ENCODE measurements around the gene CYB561D1. TPM values are rescaled to one million over a fixed set of nuclear protein-coding genes. Genes with fewer than 3 reads are reported as not detected.
A peak's percentile ranks its signal among the peaks of the same experiment; 100 is the strongest.

CYB561D1 gene
- total and polyA plus RNA-seq, 2 of the 8 experiments (the other 6 are each of a cell fraction or from before 2014, with no cell fraction given): 3.6 to 3.8 TPM

DNA sequence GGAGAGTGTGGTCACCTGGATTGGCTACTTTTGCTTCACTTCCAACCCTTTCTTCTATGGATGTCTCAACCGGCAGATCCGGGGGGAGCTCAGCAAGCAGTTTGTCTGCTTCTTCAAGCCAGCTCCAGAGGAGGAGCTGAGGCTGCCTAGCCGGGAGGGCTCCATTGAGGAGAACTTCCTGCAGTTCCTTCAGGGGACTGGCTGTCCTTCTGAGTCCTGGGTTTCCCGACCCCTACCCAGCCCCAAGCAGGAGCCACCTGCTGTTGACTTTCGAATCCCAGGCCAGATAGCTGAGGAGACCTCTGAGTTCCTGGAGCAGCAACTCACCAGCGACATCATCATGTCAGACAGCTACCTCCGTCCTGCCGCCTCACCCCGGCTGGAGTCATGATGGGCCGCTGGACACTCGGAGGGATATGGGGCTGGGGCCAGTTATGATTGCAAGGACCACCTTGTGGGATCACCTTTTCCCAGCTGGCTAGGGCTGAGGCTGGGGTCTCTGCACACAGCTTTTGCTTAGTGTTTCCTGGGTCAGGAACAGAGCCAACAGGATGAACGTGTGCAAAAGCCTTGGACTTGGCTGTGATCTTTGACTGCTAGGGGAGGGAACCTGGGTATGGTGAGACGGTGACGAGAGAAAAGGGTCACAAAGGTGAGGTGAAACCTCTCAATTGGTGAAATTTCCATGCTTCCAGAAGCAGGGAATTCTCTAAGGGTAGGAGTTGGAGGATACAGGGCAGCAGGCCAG is 50.3 kb downstream of the CYB561D1 start:
- Histone ChIP-seq H3K79me1 (ENCODE audit: low read depth, low read length) (no peaks in the 10 kb centered on the region), H3K4me1 (replicated peaks in 1 of 4; ENCODE audit: control insufficient read depth in 3 of 4, insufficient read depth in 4 of 4, low read length in 3 of 4) (peaks cover 0 to 10% (median 2%) of the 10 kb centered on the region in 4 experiments; a peak in 6 of 7 replicates), H2BK12ac (ENCODE audit: low read depth, low read length) (no peak overlapping the region), H3K4ac (replicated peaks; ENCODE audit: insufficient read length, low read depth, low read length) (no peak overlapping the region), H4K8ac (ENCODE audit: extremely low read depth, insufficient read depth, low read length) (0 out of 2 replicates have a peak overlapping the region, but pooled peaks have one; percentile 1), H3K27ac (ENCODE audit: low read depth, low read length) (no peak overlapping the region), H2AFZ (ENCODE audit: low read length) (no peak overlapping the region), H3K14ac (ENCODE audit: insufficient read length) (no peak overlapping the region), H2BK5ac (ENCODE audit: low read depth, low read length) (no peak overlapping the region), H3K4me2 (ENCODE audit: insufficient read depth in 1 of 2, low read depth in 2 of 2, low read length in 2 of 2) (no peak overlapping the region), H3K79me2 (ENCODE audit: control insufficient read depth in 1 of 2, insufficient read depth in 2 of 2, low read length in 2 of 2) (peaks cover 0 to 10% of the 10 kb centered on the region in 2 experiments; a peak in 3 of 4 replicates), H2BK20ac (ENCODE audit: low read length) (no peak overlapping the region), H2BK120ac (replicated peaks; ENCODE audit: low read depth, low read length) (no peak overlapping the region), H4K5ac (ENCODE audit: insufficient read length, low read depth, low read length) (no peak overlapping the region), H2AK5ac (ENCODE audit: low read depth, low read length) (no peak overlapping the region), H4K91ac (replicated peaks; ENCODE audit: insufficient read length, low read length) (no peak overlapping the region), H2BK15ac (ENCODE audit: low read length) (no peak overlapping the region), H4K20me1 (replicated peaks in 1 of 2; ENCODE audit: control insufficient read depth in 1 of 2, insufficient read depth in 2 of 2, low read length in 2 of 2) (peaks cover 2 to 3% of the 10 kb centered on the region in 2 experiments), H3K4me3 (ENCODE audit: extremely low read depth in 1 of 4, insufficient read depth in 2 of 4, low read depth in 3 of 4, low read length in 4 of 4) (no peak overlapping the region), H3K56ac (replicated peaks; ENCODE audit: insufficient read length, low read depth, low read length) (no peak overlapping the region), H3K23me2 (ENCODE audit: low read depth, low read length) (peaks cover 7% of the 10 kb centered on the region), H3K27me3 (replicated peaks in 1 of 4; ENCODE audit: control insufficient read depth in 3 of 4, extremely low read depth in 1 of 4, insufficient read depth in 3 of 4, low read length in 3 of 4) (peaks cover 0 to 2% (median 0%) of the 10 kb centered on the region in 4 experiments; a peak in 1 of 7 replicates), H3K36me3 (ENCODE audit: control insufficient read depth in 2 of 4, insufficient read depth in 4 of 4, low read length in 3 of 4) (no peaks in the 10 kb centered on the region), H3K18ac (ENCODE audit: extremely low read depth, low read length) (no peak overlapping the region), H3K23ac (ENCODE audit: insufficient read length) (no peak overlapping the region), H3K9me3 (ENCODE audit: insufficient read depth in 2 of 2, low read depth in 1 of 2, low read length in 1 of 2) (no peaks in the 10 kb centered on the region), H3K9ac (replicated peaks in 1 of 4; ENCODE audit: extremely low read depth in 1 of 4, low read depth in 3 of 4, low read length in 3 of 4) (no peak overlapping the region)
- no peak for FAIRE-seq
- ChIA-PET POLR2A (ENCODE audit: partially characterized antibody) (interaction anchor here (1.3 kb wide), 1 partner anchor 12 kb away, joined by 4 read pairs; no protein-coding TSS in a partner anchor), CTCF (ENCODE audit: partially characterized antibody) (interaction anchor here (0.9 to 26.3 kb wide), 12 partner anchors 10 to 483 kb away, joined by 3 to 1755 read pairs (median 20); partner anchors contain the start of genes AMIGO1, ATXN7L2 and CYB561D1)
- peak in 1 of 2 experiments; percentile 35 for DNase-seq (ENCODE audit: low read depth in 1 of 2, low spot score in 2 of 2)
- WGBS, 2 experiments (ENCODE audit: extremely low coverage in 1 of 2, insufficient coverage in 1 of 2, insufficient read length in 1 of 2, insufficient replicate concordance in 2 of 2, low coverage in 1 of 2, low lambda C conversion rate in 2 of 2, missing lambda C conversion rate in 1 of 2): 85% methylated on average over 14 of the region's 14 CpGs; no CpG with 5 or more reads in 1 of the 2 experiments
- TF ChIP-seq CBX8 (IDR thresholded peaks at IDR 0.05; ENCODE audit: borderline replicate concordance, low read depth, low read length): no peak
- TF ChIP-seq JUN (IDR thresholded peaks at IDR 0.05; ENCODE audit: low read depth, low read length): no peak
- no peak for TF ChIP-seq FOSL1 (IDR thresholded peaks at IDR 0.05; ENCODE audit: insufficient read depth, low read depth, low read length)
- no peak for TF ChIP-seq EGR1 (IDR thresholded peaks at IDR 0.05; ENCODE audit: borderline replicate concordance, low read depth, low read length)
- no peak for TF ChIP-seq SAP30 (IDR thresholded peaks at IDR 0.05; ENCODE audit: insufficient read depth, insufficient replicate concordance, low read length)
- TF ChIP-seq POU5F1 (IDR thresholded peaks at IDR 0.05; ENCODE audit: low read depth, low read length): no peak
- no peak for TF ChIP-seq TEAD4 (IDR thresholded peaks at IDR 0.05; ENCODE audit: low read depth, low read length)
- no peak for TF ChIP-seq KDM1A (IDR thresholded peaks at IDR 0.05; ENCODE audit: borderline replicate concordance, low read length)
- no peak for TF ChIP-seq POLR2AphosphoS5 (IDR thresholded peaks at IDR 0.05; ENCODE audit: low read depth, low read length)
- TF ChIP-seq CEBPB (IDR thresholded peaks at IDR 0.05; ENCODE audit: low read depth, low read length): no peak
- no peak for TF ChIP-seq CREB1 (IDR thresholded peaks at IDR 0.05)

Data from H1 (cell line).